Measurements from ENCODE around the gene DEDD.

DNA sequence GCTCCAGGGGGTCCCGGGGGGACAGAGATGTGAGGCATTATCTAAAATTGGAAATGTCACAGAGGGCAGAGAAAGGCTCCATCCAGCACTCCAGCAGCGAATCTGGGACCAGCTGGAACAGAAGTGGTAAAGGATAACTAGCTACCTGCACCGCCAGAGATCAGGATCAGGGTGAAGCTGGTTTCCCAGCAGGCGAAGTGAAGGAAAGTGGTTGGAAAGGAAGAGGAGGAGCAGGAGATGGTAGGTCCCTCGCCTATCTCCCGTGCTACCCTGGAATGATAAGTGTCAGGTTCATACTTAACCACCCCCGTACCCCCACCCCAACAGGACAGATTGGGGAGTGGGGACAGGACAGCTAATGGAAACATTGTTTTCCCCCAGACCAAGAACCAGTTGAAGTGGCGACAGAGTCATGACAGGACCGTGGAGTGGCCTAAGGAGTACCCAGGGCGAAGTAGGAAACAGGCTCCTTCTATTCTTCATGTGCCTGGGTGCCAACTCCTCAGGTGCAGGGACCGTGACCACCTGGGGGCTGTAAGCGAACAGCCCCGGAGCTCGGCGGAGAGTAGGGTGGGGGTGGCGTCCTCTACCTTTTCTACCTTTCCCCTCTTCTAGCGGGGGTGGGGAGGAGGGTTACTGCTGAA, 44.1 kb upstream of the DEDD start:
- no peak for TF ChIP-seq CTCF (IDR thresholded peaks at IDR 0.05)
- TF ChIP-seq POLR2A (IDR thresholded peaks at IDR 0.05) = no peak

Measured in uterus (tissue), 2 donors.